K562 (cell line): ENCODE results near the gene ACAD8. TPM values are rescaled to one million over a fixed set of nuclear protein-coding genes. Genes with fewer than 3 reads are reported as not detected.
A peak's percentile ranks its signal among the peaks of the same experiment; 100 is the strongest.

Experiments
- BRD4 ChIP-seq: fragments of 200-600 bp; sonication (generic); IDR thresholded peaks from 2 replicates; pipeline ENCODE4 v1.6.1; 2017; ENCODE audit warnings: inconsistent platforms
- EGR1 ChIP-seq: fragments of 450-650 bp; conservative IDR thresholded peaks from 2 replicates; pipeline ENCODE4 v1.6.1; 2017; ENCODE audit warnings: mild to moderate bottlenecking
- ELK1 ChIP-seq: sonication (generic); formaldehyde crosslinking; IDR thresholded peaks from 2 replicates; pipeline ENCODE4 v1.8.1; 2022; ENCODE audit warnings: missing genetic modification reagents
- ETV5 ChIP-seq: sonication (generic); formaldehyde crosslinking; IDR thresholded peaks from 2 replicates; pipeline ENCODE4 v1.4.0; 2020; ENCODE audit warnings: low read depth, mild to moderate bottlenecking, missing genetic modification reagents
- FOS ChIP-seq: IDR thresholded peaks from 3 replicates; pipeline ENCODE4 v1.6.1; 2011; ENCODE audit not compliant: insufficient read length; ENCODE audit errors: extremely low read depth
- HOXB6 ChIP-seq: fragments of 250-450 bp; sonication (Bioruptor Pico); IDR thresholded peaks from 2 replicates; pipeline ENCODE4 v1.5.1; 2022; ENCODE audit warnings: mild to moderate bottlenecking, borderline replicate concordance
- JUND ChIP-seq, 2 experiments: IDR thresholded peaks; 2 replicates in 1 of 2; 3 replicates in 1 of 2; pipeline ENCODE4 v1.6.1; 2011; ENCODE audit warnings: borderline replicate concordance in 2 of 2, low read depth in 2 of 2, low read length in 2 of 2, improper control_type of control experiment in 1 of 2, missing biosample characterization in 1 of 2, missing genetic modification characterization in 1 of 2, missing genetic modification reagents in 1 of 2
- MAX ChIP-seq: sonication (generic); formaldehyde crosslinking; IDR thresholded peaks from 2 replicates; pipeline ENCODE4 v1.9.0; 2022; ENCODE audit warnings: mild to moderate bottlenecking, missing genetic modification reagents
- MEIS2 ChIP-seq: fragments of 450-650 bp; IDR thresholded peaks from 2 replicates; pipeline ENCODE4 v1.6.1; 2014; ENCODE audit warnings: mild to moderate bottlenecking; ENCODE audit not compliant: partially characterized antibody
- MTA3 ChIP-seq: fragments of 450-650 bp; formaldehyde crosslinking; IDR thresholded peaks from 2 replicates; pipeline ENCODE4 v1.6.1; 2017; ENCODE audit warnings: mild to moderate bottlenecking, borderline replicate concordance
- NBN ChIP-seq: fragments of 450-650 bp; IDR thresholded peaks from 2 replicates; pipeline ENCODE4 v1.6.1; 2016; ENCODE audit warnings: low read depth, mild to moderate bottlenecking
- PBX2 ChIP-seq, 2 experiments: IDR thresholded peaks in 1 of 2; conservative IDR thresholded peaks in 1 of 2; 2 replicates each; pipeline ENCODE4 v1.6.1; 2016; ENCODE audit warnings: low read depth in 2 of 2, mild to moderate bottlenecking in 1 of 2, missing compliant biosample characterization in 1 of 2, missing genetic modification characterization in 1 of 2, moderate library complexity in 1 of 2
- PKNOX1 ChIP-seq: fragments of 450-650 bp; IDR thresholded peaks from 2 replicates; pipeline ENCODE4 v1.6.1; 2016
- ZBTB2 ChIP-seq: fragments of 450-650 bp; IDR thresholded peaks from 2 replicates; pipeline ENCODE4 v1.6.1; 2016; ENCODE audit warnings: antibody characterized with exemption
- ZNF324 ChIP-seq: fragments of 250-450 bp; sonication (Bioruptor Pico); IDR thresholded peaks from 2 replicates; pipeline ENCODE4 v1.4.0; 2020; ENCODE audit warnings: mild to moderate bottlenecking
- ZNF449 ChIP-seq: fragments of 250-450 bp; sonication (Bioruptor Pico); IDR thresholded peaks from 2 replicates; pipeline ENCODE4 v1.8.0; 2022; ENCODE audit warnings: moderate library complexity, mild to moderate bottlenecking, inconsistent platforms
- ZNF583 ChIP-seq: fragments of 250-450 bp; sonication (Bioruptor Pico); IDR thresholded peaks from 2 replicates; pipeline ENCODE4 v1.4.0; 2020
- polyA plus RNA-seq, 8 experiments: library from polyadenylated mRNA; depleted of rRNA in 4 of 8; stranded (reverse) in 5 of 8; unstranded in 3 of 8; fragments of >200 nt; fragmentation: Nextera tagmentation in 2 of 8; fragmentation: Illumina TruSeq in 1 of 8; extraction: Ambion mirVana in 2 of 8; extraction: Trizol in 1 of 8; gene quantifications; 2 replicates each; pipeline versions ENCODE4 v1.2.1 to v1.2.3, GENCODE V29; 2011 to 2014; ENCODE audit warnings: inconsistent platforms in 1 of 8, missing spikeins in 1 of 8
- total RNA-seq, 7 experiments: library from RNA; depleted of rRNA in 6 of 7; stranded (reverse); fragments of >200 nt in 6 of 7; fragmentation: Illumina TruSeq in 2 of 7; extraction: Trizol in 2 of 7; gene quantifications; 2 replicates each; pipeline versions ENCODE4 v1.2.1 to v1.2.3, GENCODE V29; 2011 to 2021; ENCODE audit warnings: low replicate concordance in 1 of 7

ACAD8 gene
- total and polyA plus RNA-seq, 9 of the 15 experiments (the other 6 are each of a cell fraction or from before 2014, with no cell fraction given) = 6.5 to 34.1 (median 20.1) TPM

- no peak for TF ChIP-seq PBX2 (CRISPR knock-in tag; IDR thresholded peaks at IDR 0.05; ENCODE audit: low read depth)
- no peak for TF ChIP-seq PBX2 (tag; conservative IDR thresholded peaks at IDR 0.05; ENCODE audit: low read depth)
- no peak for TF ChIP-seq BRD4
- TF ChIP-seq MTA3 = peak; percentile 93
- TF ChIP-seq JUND (IDR thresholded peaks at IDR 0.05; ENCODE audit: borderline replicate concordance, low read depth, low read length) = peak; percentile 40; the same call in 1 of the 2 replicates
- no peak for TF ChIP-seq JUND (tag; IDR thresholded peaks at IDR 0.05; ENCODE audit: borderline replicate concordance, low read depth, low read length)
- 0 out of 2 replicates have a peak, but pooled peaks have one; percentile 51 for TF ChIP-seq ZBTB2
- TF ChIP-seq ETV5 = no peak
- no peak for TF ChIP-seq ZNF449 (CRISPR knock-in tag)
- TF ChIP-seq MEIS2 = no peak
- TF ChIP-seq NBN = no peak
- peak; percentile 90 for TF ChIP-seq EGR1
- TF ChIP-seq PKNOX1 = no peak
- TF ChIP-seq ZNF583 (CRISPR knock-in tag) = no peak
- no peak for TF ChIP-seq FOS
- TF ChIP-seq ZNF324 (CRISPR knock-in tag) = no peak
- no peak for TF ChIP-seq ELK1
- peak; percentile 50; the same call in 1 of the 2 replicates for TF ChIP-seq MAX (CRISPR knock-in tag)
- TF ChIP-seq HOXB6 (CRISPR knock-in tag) = no peak
These were observed at the start of gene ACAD8, which contains the start of gene THYN1 (continued) for GRCh38 chr11:134253188-134253993.
